GM21576 (cell line): ENCODE measurements around the gene FRRS1L.
"Not testable (repeated sequence)": the region's sequence is repeated elsewhere in the genome, so short reads cannot be mapped to it uniquely, and the experiment has no call there.

Experiments
- ATAC-seq: cut with Tn5 transposase; IDR thresholded peaks from one replicate; pipeline ENCODE4 v1.9.1; 2021; ENCODE audit warnings: mild to moderate bottlenecking, moderate library complexity; ENCODE audit not compliant: unreplicated experiment

FRRS1L gene

DNA sequence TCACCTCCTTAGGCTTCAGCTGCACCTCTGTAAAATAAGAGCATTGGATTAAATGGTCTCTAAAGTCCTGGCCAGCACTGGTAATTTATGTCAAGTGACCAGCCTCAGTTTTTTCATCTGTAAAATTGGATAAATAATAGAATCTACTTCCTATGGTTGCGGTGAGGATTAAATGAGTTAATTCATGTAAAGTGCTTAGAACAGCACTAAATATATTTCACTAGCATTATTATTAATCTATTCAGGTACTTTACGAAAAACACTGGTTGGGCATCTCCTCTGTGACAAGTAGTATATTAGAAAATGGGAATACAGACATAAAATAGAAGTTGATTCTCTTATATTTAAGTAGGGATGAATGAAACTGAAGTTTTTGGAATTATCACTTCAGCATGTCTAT, 33.5 kb downstream of the FRRS1L start:
- no peak for ATAC-seq

DNA sequence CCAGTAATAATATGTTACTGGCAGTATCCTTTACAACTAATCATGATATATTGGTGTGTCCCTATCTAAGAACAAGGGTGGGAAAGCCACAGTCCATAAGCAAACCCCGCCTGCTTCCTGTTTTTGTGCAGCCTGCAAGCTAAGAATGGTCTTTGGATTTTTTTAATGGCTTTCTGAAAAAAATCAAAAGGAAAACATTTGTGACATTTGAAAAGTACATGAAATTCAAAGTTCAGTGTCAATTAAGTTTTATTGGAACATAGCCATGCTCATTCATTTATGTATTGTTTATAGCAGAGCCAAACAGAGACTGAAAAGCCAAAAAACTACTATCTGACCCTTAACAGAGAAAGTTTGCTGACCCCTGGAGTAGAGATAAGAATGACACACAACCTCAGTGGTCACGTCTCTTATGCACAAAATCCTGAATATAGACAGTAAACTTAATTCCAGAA, 34.5 kb downstream of the FRRS1L start:
- no peak for ATAC-seq

DNA sequence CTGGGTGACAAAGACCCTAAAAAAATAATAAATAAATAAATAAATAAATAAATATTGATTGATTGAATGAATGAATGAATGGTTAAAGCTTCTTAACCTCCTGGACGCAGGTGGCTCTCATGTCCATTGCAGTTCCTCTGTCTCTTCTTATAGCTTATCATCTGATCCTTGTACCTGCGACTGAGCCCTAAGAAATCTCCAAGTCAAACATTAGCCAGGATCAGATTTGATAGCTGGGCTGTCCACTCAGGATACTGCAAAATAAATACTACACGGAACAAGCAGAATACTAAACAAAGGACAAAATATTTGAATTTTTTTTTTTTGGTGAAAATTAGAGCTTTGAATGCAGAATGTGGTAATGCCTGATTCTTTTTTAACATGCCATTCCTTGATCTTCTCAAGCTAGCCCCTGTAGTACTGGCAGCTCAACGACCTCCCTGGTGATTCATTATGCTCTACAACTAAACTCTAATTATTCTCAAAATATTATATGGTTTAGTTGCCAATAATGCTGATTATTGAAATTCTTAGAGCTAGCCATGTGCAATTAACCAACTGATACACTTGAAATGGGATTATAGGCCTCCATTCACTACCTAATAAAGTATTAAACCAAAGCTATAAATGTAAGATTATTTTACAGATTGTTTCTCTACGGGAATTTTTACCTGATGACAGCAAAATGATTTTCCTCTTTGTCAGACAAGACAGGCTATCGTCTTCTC, 37.4 kb downstream of the FRRS1L start:
- ATAC-seq = no peak

DNA sequence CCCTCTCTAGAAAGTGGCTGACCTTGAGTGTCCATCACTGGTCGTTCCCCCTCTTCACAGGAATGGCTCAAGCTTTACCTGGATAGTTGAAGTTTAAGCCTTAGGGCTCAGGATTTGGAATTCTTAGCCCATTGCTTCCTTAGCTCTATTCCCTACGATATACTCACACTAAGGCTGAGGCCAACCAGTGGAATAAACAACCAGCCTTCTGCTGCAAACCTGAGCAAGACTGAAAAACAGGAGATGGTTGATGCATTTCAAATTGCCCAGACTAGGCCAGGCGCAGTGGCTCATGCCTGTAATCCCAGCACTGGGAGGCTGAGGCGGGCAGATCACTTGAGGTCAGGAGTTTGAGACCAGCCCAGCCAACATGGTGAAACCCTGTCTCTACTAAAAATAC, 40.4 kb downstream of the FRRS1L start:
- not testable (repeated sequence) for ATAC-seq

DNA sequence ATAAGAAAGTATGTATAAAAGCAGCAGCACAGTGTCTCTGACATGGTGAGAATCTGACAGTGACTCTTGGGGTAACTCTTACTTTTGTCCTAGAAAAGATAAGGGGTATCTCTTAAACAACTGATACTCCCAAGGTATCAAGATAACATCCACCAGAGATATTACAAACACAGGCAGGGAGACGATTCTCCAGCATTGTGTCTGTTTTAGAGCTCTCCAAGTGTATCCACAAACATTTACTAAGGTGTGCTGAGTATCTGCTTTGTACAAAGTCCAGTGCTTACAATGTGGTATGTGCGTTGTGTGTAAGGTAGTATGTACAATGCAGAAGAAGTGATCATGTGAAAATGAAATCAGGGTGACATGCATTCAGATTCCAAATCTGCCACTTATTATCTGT, 42.9 kb downstream of the FRRS1L start:
- ATAC-seq = no peak

DNA sequence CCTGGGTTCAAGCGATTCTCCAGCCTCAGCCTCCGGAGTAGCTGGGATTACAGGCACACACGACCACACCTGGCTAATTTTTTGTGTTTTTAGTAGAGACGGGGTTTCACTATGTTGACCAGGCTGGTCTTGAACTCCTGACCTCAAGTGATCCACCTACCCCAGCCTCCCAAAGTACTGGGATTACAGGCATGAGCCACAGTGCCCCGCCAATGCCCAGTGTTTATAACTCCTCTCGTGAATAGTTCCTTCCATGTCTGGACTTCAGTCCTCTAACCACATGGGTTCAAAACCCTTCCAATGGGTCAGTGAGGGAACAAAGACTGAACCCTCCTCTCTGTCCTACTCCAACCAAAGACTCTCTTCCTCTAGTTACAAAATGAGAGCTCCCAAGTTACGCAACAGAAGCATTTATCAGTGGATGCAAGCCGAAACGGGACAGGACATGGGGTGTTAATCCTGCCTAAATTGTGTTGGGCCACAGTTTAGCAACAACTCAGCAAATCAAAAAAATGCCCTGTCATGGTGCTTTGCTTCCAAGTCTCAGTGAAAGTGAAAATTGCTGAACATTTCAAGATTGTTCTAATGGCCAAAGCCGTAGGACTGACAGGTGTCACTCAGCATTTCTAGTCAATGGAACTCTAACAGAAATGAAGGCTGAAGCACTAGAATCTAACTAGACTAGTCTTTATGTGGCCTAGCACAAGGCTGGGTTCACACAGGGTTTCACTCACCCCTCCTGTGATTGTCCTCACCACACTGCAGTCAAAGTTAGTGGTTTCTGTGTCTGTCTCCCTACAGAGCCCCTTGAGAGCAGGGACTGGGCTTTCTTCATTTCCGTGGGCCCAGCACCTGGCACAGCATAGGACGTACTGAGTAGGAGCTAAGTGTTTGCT, 44.1 kb downstream of the FRRS1L start:
- peak; percentile 28 for ATAC-seq

DNA sequence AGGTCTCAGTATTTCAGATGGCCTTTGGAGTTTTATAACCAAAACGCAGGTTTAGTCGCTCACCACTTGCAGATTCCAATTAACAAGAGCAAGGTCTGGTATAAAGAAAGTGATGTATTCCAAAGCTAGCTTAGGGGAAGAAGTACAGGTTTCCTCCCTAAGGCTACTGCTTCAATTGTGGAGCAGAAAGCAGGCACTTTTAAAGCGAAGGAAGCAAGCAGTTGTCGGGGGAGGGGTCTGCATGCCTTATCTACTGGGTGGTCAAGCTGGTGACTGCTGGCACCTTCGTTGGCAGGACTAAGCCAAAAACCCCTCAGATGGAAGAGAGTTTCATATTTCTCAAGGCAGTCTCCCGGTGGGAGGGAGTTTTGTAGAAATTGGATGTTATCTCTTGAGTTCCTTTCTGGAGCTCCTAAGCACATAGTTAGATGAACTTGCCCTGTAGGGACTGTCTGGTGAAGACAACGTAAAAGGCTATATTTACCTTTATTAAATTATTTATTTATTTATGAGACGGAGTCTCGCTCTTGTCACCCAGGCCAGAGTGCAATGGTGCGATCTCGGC, 45.7 kb downstream of the FRRS1L start:
- ATAC-seq = no peak

GRCh38 chr9:109120204-109120789, 46.8 kb downstream of the FRRS1L start:
- ATAC-seq = no peak

GRCh38 chr9:109119439-109120203, 47.4 kb downstream of the FRRS1L start, which contains the start of gene TMEM245:
Gene TMEM245, minus strand, starts transcription at chr9:109119947. Its CDS starts 34 bp downstream, at chr9:109119913.
- ATAC-seq = peak; percentile 87

- ATAC-seq = no peak
Observed at GRCh38 chr9:109118808-109119438, 48.1 kb downstream of the FRRS1L start.

DNA sequence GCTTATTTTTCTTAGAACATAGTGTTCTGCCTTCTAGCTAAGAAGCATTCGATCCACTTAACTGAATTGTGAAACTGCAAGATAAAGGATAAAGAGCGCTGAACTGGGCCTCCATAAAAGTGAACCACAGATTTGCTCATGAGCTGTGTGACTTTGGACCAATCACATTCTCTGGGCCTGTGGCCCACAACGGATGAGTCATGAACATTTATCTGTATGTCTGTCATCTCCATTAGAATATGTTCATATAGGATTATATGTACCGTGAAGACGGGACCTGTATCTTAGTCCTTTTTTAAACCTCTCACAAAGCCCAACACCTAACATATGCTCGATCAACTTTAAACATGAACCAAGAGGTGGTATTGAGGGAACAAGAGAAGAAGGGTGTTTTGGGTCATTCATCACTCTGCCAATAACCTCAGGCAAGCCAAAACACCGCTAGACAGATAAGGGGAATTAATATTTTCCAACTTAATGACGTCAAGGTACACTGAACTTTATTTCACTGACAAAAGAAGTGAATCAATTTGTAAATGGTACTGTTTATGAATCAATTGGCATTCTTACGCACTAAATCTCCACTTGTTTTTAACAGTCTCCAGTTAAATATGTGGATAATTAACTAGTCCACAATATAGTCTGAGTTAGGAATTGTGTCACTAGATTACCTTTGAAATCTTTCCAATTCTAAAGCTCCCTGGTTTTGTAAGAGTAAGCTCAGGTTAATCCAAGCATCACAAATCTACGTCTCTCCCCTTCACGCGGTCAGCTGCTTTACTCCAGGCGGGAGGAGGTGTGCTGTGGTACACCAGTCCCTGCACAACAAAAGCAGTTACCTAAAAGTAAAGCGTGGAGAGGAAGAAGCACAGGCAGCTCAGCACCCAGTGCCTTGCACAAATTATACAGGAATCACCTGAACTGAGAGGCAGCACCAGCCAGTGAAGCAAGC, 48.9 kb downstream of the FRRS1L start:
- ATAC-seq = no peak

GRCh38 chr9:109115931-109116526, 51.0 kb downstream of the FRRS1L start:
- ATAC-seq = no peak

DNA sequence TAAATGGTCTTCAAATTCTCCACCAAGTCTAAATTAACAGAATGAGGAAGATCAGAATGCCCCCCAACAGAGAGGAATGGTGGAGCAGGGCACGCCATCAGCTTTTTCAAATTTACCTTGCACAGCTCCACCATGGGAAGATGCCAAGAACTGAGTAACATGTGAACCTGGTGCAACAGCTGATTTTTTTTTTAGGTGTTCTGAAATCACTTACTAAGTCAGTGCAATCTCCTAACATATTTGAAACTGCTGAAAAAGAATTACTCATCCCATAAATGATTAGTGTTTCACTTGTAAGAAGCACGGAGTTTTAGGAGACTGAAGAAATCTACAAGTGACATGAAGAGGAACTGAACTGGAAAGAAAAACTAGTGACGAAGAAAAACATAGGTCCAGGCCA, 52.4 kb downstream of the FRRS1L start:
- no peak for ATAC-seq

DNA sequence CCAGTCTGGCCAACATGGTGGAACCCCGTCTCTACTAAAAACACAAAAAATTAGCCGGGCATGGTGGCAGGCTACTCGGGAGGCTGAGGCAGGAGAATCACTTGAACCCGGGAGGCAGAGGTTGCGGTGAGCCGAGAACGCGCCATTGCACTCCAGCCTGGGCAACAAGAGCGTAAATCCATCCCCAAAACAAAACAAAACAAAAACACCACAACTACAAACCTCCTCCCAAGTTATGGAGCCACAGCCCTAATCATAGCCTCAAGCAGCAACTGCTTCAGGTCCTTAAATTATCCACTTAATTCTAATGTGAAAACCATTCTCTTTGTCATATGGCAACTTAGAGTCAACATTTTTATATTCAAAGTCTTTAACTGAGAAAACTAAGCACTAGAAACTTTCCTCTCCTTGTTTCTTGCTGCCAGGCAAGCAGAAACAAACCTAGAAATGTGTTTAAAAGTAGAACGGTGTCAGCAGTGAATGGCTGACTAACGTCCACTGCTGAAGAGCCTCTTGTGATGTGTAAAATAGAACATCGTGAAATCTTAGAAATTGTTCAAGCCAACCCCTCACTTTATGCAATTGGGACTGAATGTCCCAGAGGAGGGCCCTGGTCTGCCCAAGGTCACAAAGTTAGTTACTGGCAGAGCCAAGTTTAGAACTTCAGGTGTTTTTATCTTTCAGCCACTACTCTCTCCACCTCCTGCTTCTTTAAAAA, 53.0 kb downstream of the FRRS1L start:
- ATAC-seq = no peak

- no peak for ATAC-seq
Observed at GRCh38 chr9:109113254-109113653, 53.8 kb downstream of the FRRS1L start.

GRCh38 chr9:109110329-109111021, 56.6 kb downstream of the FRRS1L start:
- peak; percentile 76 for ATAC-seq

GRCh38 chr9:109109967-109110328, 57.1 kb downstream of the FRRS1L start:
- no peak for ATAC-seq
